AG09319 (cell line): ENCODE measurements around the gene SLC35G4.

Experiments used
- DNase-seq: peaks from one replicate; pipeline ENCODE4 v3.0.0-alpha.2; 2010; ENCODE audit warnings: low read depth; ENCODE audit errors: extremely low read depth
- TF ChIP-seq, protein P1 (sequence below): IDR thresholded peaks from 2 replicates; pipeline ENCODE4 v1.5.1; 2011; ENCODE audit warnings: low read depth, mild to moderate bottlenecking, inconsistent platforms, low read length, moderate library complexity

The SLC35G4 gene

DNA sequence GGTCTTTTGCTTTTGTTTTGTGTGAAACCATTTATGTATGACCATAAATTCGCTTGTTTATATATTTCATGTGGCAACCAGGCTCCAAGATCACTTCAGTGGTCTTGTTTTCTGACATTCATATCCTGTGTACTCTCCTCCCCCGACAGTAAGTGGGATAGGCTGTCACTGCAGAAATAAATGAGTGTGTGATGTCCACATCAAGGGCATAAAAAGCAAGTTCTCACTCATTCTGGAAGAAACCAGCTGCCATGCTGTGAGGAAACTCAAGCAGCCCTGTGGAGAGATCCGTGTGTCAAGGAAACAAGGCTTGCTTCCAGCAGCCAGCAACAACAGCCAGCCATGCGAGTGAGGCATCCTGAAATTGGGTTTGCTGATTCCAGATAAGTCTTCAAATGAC is 40.4 kb downstream of the SLC35G4 start:
- DNase-seq = no peak
- TF ChIP-seq, protein P1, sequence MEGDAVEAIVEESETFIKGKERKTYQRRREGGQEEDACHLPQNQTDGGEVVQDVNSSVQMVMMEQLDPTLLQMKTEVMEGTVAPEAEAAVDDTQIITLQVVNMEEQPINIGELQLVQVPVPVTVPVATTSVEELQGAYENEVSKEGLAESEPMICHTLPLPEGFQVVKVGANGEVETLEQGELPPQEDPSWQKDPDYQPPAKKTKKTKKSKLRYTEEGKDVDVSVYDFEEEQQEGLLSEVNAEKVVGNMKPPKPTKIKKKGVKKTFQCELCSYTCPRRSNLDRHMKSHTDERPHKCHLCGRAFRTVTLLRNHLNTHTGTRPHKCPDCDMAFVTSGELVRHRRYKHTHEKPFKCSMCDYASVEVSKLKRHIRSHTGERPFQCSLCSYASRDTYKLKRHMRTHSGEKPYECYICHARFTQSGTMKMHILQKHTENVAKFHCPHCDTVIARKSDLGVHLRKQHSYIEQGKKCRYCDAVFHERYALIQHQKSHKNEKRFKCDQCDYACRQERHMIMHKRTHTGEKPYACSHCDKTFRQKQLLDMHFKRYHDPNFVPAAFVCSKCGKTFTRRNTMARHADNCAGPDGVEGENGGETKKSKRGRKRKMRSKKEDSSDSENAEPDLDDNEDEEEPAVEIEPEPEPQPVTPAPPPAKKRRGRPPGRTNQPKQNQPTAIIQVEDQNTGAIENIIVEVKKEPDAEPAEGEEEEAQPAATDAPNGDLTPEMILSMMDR = no peak

DNA sequence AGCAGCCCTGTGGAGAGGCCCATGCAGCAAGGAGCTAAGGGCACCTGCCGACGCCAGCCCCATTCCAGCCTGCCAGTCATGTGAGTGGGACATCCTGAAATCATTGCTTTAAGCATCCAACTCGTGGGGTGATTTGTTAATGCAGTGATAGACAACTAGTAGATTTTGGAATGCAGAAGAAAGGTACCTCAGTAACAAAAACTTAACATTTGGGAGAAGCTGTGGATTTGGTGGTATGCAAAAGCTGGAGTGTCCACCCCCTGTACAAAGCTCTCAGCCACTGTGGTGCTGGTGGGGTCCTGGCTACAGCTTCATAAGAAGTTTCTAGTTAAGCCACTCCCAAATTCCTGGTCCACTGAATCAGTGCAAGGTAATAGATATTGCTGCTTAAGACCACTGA is 42.5 kb downstream of the SLC35G4 start:
- DNase-seq = no peak
- TF ChIP-seq, protein P1 = no peak

DNA sequence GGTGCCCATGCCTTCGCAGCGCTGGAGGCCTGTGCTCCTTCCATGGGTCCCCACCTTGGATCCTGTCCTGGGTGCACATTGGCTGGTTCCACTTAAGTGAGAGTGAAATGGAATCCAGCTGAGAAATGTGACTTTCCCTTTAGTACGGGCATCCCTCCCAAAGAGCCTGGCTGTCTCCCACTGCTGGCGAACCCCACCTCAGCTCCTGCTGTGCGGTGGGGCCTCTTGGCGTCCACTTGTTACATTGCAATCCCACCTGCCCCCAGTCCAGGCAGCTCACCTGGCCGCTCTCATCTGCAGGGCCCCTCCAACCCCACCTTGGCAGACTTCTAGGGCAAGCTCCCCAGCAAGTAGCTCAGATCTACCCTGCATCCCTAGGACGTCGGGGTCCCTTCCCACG is 44.1 kb downstream of the SLC35G4 start:
- DNase-seq = no peak
- TF ChIP-seq, protein P1 = no peak

DNA sequence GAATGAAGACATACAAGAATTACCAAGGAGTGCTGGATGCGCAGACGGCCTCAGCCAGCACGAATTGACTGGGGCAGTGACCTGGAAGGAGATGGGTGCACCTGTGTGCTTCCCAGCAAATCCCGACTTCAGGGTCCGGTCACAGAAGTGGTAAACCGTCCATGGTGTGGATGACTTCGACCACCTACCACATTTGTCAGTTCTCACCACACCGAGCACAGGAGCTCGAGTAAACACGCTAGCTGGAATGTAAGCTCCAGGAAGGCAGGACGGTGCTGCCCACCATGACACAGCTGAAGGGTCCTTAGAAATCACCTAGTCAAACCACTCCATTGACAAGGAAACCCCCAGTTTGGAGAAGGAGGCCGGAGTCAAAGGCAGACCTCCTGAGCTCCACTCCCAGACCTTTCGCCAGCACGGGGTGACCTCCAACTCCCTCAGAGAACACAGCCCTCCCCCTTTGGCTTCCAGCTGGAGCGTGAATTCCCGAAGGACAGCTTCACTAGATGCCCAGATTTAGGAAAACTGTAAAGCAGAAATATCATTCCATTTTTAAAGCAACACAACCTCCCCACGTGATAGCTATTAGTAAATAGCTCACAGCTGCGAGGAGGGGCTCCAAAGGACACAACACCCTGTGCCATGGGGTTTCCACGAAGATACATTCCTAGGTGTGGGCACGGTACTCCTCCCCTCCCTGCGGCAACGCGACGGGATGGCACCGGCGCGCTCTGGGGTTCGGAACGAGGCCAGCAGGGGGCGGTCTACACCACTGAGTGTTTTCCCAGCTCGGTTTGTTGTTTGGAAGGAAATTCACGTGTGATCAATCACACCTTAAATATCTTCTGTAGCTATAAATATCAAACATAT is 45.6 kb downstream of the SLC35G4 start:
- DNase-seq = no peak
- TF ChIP-seq, protein P1 = peak; percentile 73

DNA sequence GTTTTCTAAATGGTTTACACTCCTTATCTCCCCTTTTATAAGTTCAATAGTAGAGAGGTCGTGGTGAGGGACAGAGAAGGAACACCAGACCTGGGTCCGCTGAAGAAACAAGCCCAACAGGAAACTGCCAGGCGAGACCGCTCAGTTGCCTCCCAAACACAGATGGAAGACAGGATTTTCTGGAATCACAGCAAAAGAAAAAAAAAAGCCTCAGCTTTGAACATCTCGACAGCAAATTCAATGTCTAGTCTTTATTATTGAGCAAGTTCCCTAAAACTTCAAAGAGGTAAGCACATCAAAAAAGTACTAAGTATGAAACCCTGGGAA is 46.2 kb downstream of the SLC35G4 start:
- TF ChIP-seq, protein P1 = no peak
- no peak for DNase-seq

DNA sequence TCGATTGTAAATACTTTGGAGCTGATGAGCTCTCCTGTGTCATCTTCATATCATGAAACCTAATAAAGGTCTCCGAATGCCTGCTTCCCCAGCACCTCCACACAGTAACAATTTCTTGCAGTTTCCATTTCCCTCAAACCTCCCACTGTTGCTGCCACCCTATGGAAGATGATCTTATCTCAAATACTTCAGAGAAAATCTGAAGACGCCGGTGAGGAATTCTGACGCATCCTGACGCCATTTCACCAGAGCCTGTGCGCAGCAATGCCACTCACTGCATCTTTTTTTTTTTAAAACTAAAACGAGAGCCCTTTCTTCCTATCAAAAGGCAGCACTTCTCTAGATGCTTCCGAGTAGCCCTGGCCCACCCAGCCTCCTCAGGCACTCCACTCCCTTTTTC is 47.8 kb downstream of the SLC35G4 start:
- TF ChIP-seq, protein P1 = no peak
- DNase-seq = no peak

DNA sequence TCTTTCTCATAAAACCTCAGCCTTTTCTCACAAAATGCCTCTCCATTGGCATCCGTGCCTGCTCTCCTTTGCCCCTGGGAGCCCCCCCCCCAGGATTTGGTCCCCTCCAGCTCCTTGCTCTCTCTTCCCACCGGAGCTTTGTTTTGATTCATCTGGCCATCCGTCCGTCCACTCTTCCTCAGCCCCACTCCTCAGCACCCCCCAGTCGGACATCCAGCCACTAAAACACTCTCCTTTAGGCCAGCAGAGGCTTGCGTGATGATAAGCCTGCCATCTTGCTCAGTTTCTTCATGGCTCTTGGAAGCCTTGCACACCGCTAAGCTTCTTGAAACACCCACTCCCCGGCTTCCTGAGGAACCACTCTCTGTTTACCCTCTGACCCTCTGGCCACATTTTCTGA is 48.2 kb downstream of the SLC35G4 start:
- no peak for DNase-seq
- TF ChIP-seq, protein P1 = no peak
